Iris pigment epithelial cell (primary cell): Measurements from ENCODE around the gene C10orf53.
A peak's percentile ranks its signal among the peaks of the same experiment; 100 is the strongest.
"Not testable (repeated sequence)": the region's sequence is repeated elsewhere in the genome, so short reads cannot be mapped to it uniquely, and the experiment has no call there.

ENCODE experiments used
- DNase-seq: peaks from one replicate; pipeline ENCODE4 v3.0.0-alpha.2; 2011; ENCODE audit warnings: low read depth

The C10orf53 gene

GRCh38 chr10:49688261-49688846 is 8.9 kb downstream of the C10orf53 start:
- no peak for DNase-seq

GRCh38 chr10:49688920-49689319 is 9.5 kb downstream of the C10orf53 start:
- DNase-seq, result no peak

- DNase-seq, result no peak
These were observed 10.5 kb downstream of the C10orf53 start for GRCh38 chr10:49689882-49690510.

DNA sequence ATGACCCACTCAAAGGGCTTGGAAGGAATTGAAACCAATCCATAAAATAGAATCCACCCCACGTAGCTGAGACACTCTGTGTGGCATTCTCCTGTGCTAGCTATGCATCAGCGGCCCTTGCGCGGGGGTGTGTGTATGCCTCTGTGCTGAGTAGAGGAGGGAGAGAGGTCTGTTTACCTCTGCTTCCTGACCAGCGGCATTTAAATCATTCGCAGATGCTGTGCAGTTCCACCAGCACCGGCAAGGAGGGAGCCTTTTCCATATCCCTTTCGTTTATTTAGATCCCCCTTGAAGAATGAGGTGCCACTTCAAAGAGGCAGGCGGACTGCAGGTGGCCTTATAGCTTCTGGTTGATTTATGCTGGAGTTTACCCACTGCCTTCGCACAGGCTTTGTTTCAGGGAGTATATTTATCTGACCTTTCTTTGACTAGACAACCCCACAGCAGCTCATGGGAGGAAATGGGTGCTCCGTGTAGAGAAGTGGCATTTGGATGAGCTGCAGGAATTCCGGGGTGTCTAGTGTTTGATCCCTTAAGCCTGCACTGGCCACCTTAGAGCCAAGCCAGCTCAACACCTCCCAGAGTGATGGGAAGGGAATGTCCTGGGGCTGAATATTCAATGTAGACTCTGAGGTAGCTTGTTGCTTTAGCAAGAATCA is 11.4 kb downstream of the C10orf53 start:
- peak; percentile 18 for DNase-seq

DNA sequence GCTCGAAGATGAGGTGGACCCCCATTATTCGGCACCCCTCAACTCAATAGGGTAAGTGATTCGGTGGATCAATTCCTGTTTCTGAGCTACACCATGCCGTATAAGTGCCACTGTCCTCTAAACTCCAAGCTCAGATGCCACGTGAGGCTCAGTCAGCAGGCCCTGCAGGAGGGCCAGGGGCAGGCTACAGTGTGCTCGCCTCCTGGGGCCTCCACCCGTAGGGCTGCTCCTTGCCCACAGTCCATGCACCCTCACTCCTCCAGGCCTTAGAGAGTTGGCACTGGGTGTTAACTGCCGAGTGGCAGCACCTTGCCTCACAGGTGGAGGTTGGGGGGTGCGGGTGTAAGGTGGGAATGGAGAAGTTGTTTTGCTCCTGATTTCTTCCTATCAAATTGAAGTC is 12.1 kb downstream of the C10orf53 start:
- DNase-seq, result no peak

GRCh38 chr10:49694466-49694865 is 15.0 kb downstream of the C10orf53 start:
- no peak for DNase-seq

- DNase-seq, result no peak
These were observed 16.9 kb downstream of the C10orf53 start for GRCh38 chr10:49696311-49696710.

DNA sequence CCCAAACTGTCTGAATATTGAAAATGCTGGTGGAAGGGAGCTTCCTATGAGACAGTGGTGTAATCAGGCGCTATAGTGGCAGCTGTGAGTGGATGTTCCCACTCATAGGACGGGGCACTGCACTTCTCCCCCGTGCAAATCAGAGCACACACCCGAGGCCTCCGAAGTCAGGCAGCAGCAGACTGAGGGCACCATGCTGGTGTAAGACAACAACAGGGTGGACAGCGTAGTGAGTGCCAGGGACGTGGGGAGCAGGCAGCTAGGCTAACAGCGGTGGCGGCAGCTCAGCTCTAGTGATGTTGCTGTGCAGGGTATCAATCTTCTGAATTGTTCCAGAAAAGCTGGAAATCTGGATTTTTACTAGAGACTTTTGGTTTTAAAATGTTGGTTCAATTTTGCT is 19.2 kb downstream of the C10orf53 start:
- DNase-seq, result no peak

GRCh38 chr10:49700211-49700610 is 20.8 kb downstream of the C10orf53 start:
- DNase-seq, result no peak

DNA sequence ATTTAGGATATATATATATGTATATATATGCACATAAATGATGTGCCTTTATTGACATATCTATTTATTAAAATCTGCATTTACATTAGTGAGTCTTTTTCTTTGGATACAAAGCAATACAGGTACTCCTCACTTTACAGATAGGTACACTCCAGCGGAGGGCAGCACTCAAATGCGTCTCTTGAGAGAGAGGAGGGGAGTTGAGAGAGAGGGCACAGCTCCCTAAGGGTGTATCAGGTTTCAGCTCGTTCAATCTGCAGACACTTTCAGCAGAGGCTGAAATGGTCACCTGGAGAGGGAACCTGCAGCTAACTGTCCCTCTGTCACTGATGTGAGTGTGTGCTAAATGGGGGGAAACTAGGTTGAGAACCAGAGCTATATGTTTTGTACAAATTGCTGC is 21.5 kb downstream of the C10orf53 start:
- no peak for DNase-seq

GRCh38 chr10:49707585-49707984 is 28.1 kb downstream of the C10orf53 start:
- no peak for DNase-seq

- no peak for DNase-seq
These were observed 30.5 kb downstream of the C10orf53 start for GRCh38 chr10:49709934-49710333.

DNA sequence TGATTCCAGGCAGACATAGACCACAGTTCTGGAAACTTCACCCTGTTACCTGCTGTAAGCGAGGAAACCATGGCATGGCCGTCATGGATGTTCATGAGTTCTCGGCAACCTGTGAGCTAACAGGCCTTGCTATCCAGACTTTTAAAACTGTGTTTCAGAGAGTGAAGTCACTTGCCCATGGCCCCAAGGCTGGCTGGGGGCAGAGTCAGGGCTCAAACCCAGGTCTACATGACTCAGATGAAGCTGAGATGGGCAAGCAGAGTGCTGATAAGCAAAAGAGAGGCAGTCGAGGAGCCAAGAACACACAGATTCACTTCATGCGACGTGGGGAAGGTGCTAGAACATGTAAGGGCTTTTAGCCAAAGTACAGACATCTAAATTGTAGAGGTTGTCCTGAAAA is 31.5 kb downstream of the C10orf53 start:
- no peak for DNase-seq

DNA sequence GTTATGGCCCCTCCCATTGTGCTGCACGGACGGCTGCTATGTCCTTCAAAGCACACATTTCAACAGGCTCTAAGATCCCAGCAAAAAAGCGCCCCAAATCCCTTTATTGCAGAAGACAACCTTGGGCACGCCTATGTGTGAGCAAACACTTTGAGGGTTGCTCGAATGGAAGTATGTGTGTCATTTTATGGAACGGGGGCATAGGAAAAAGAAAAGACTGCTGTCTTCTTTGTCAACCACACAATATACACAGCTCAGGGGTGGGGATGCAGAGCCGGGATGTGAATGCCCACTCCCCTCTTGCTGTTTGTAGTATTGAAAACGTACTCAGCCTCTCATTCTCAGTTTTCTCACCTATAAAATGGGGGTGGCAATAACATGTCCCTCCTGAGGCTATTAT is 32.0 kb downstream of the C10orf53 start:
- no peak for DNase-seq

GRCh38 chr10:49713266-49713665 is 33.8 kb downstream of the C10orf53 start:
- no peak for DNase-seq

- DNase-seq, result not testable (repeated sequence)
These were observed 35.7 kb downstream of the C10orf53 start for GRCh38 chr10:49715157-49715556.

DNA sequence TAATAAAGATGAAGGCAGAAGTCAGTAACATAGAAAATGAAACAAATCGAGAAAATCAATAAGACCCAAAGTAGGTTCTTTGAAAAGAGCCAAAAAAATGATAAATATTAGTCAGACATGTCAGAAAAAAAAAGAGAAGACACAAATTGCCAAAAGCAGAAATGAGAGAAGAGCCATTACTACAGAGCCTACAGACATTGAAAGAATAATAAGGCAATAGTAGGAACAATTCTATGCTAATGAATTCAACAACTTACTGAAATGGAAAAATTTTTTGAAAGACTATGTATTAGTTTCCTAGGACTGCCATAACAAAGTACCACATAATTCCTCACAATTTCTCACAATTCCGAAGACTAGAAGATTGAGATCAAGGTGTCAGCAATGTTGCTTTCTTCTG is 47.1 kb downstream of the C10orf53 start:
- DNase-seq, result no peak

DNA sequence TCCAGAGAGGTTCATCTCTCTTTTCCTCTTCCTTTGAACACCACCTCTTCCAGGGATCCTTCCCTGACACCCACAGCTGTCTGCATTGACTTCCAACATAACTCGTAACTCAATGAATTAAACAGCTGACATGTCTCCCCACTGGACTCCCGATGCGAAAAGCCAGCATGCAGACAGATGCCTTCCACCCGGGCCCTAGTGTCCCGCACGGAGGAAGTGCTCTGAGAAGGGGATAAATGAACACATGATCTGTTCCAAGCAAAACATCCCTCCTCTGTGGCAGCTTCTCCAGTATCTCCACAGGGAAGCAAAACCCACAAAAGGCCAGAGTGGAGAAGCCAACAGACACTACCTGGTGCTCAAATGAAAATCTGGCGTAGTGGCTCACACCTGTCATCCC is 54.4 kb downstream of the C10orf53 start:
- DNase-seq, result no peak

- no peak for DNase-seq
These were observed 55.2 kb downstream of the C10orf53 start for GRCh38 chr10:49734676-49735075.

DNA sequence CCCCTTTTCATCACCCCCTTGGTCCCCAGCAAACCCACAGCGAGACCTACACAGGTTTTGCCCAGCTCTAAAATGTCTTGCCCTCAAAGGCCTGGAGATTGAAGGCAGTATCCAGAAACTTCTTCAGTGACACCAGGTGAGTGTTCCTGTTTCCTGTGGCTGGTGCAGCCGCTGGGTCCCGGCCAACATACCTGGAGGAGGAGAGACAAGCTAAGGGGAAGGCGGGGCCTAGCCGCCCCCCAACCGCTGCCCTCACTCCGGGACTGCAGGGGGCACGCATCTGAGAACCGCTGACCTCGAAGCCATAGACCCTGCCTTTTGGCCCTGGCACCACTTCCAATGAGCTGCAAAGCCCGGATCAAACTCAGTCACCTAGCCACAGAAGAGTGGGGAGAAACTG is 55.7 kb downstream of the C10orf53 start:
- no peak for DNase-seq

GRCh38 chr10:49735848-49736563 is 56.6 kb downstream of the C10orf53 start:
- DNase-seq, result no peak

- DNase-seq, result no peak
These were observed 57.2 kb downstream of the C10orf53 start for GRCh38 chr10:49736564-49737113.
